H1 (cell line): ENCODE results near the gene SHISA7. TPM values are rescaled to one million over a fixed set of nuclear protein-coding genes. Genes with fewer than 3 reads are reported as not detected.

Experiments
- CTCF ChIA-PET: fragments of 300-600 bp; sonication (Branson Sonifier 250); formaldehyde crosslinking; loops from one replicate; lab custom pipeline; 2021; ENCODE audit not compliant: partially characterized antibody; lab: Charles Lee
- POLR2A ChIA-PET: fragments of 300-600 bp; sonication (Branson Sonifier 250); formaldehyde crosslinking; loops from one replicate; lab custom pipeline; 2021; ENCODE audit warnings: inconsistent platforms; ENCODE audit not compliant: partially characterized antibody; lab: Charles Lee
- DNase-seq, 2 experiments: peaks; one replicate each; pipeline versions ENCODE4 v3.0.0 to v3.0.0-alpha.2; 2010 to 2022; ENCODE audit warnings: low spot score in 2 of 2, low read depth in 1 of 2, mixed read lengths in 1 of 2
- FAIRE-seq: peaks from 2 replicates; lab custom pipeline; 2011; peaks lifted over from hg19 to GRCh38; lab: Jason Lieb, UNC
- H2AFZ ChIP-seq: 2 replicates; pipeline ENCODE4 v1.8.1; 2012; ENCODE audit warnings: low read length, inconsistent platforms
- H2AK5ac ChIP-seq: 2 replicates; pipeline ENCODE4 v1.6.1; 2013; ENCODE audit warnings: low read depth, low read length
- H2BK120ac ChIP-seq: replicated peaks from 2 replicates; pipeline ENCODE3; 2013; ENCODE audit warnings: low read depth, low read length, inconsistent platforms
- H2BK12ac ChIP-seq: 2 replicates; pipeline ENCODE4 v1.6.1; 2013; ENCODE audit warnings: low read depth, low read length
- H2BK15ac ChIP-seq: 2 replicates; pipeline ENCODE4 v1.6.1; 2013; ENCODE audit warnings: low read length
- H2BK20ac ChIP-seq: 2 replicates; pipeline ENCODE4 v1.6.1; 2013; ENCODE audit warnings: low read length
- H2BK5ac ChIP-seq: 2 replicates; pipeline ENCODE4 v1.6.1; 2013; ENCODE audit warnings: low read depth, low read length
- H3K14ac ChIP-seq: 2 replicates; pipeline ENCODE4 v1.6.1; 2013; ENCODE audit warnings: inconsistent platforms; ENCODE audit not compliant: insufficient read length
- H3K18ac ChIP-seq: 2 replicates; pipeline ENCODE4 v1.6.1; 2013; ENCODE audit warnings: low read length; ENCODE audit errors: extremely low read depth
- H3K23ac ChIP-seq: 2 replicates; pipeline ENCODE4 v1.6.1; 2013; ENCODE audit warnings: inconsistent platforms; ENCODE audit not compliant: insufficient read length
- H3K23me2 ChIP-seq: 2 replicates; pipeline ENCODE4 v1.6.1; 2013; ENCODE audit warnings: low read depth, low read length
- H3K27ac ChIP-seq: 2 replicates; pipeline ENCODE4 v1.6.1; 2011; ENCODE audit warnings: low read depth, low read length, inconsistent platforms
- H3K27me3 ChIP-seq, 4 experiments: replicated peaks in 1 of 4; 1 replicate in 1 of 4; 2 replicates in 3 of 4; pipeline versions ENCODE4 v1.6.1 to v1.8.1; 2011 to 2013; ENCODE audit warnings: low read length in 3 of 4, mild to moderate bottlenecking in 3 of 4, inconsistent platforms in 2 of 4, mixed read lengths in 2 of 4, moderate library complexity in 1 of 4; ENCODE audit not compliant: control insufficient read depth in 3 of 4, insufficient read depth in 3 of 4; ENCODE audit errors: extremely low read depth in 1 of 4
- H3K36me3 ChIP-seq, 4 experiments: 2 replicates each; pipeline versions ENCODE4 v1.6.1 to v1.8.1; 2011 to 2013; ENCODE audit warnings: mild to moderate bottlenecking in 4 of 4, low read length in 3 of 4, moderate library complexity in 2 of 4, control low read depth in 1 of 4, inconsistent platforms in 1 of 4; ENCODE audit not compliant: insufficient read depth in 4 of 4, control insufficient read depth in 2 of 4
- H3K4ac ChIP-seq: replicated peaks from 2 replicates; pipeline ENCODE3; 2013; ENCODE audit warnings: low read length, low read depth, mixed read lengths, inconsistent platforms; ENCODE audit not compliant: insufficient read length
- H3K4me1 ChIP-seq, 4 experiments: replicated peaks in 1 of 4; 1 replicate in 1 of 4; 2 replicates in 3 of 4; pipeline versions ENCODE4 v1.6.1 to v1.8.1; 2011 to 2013; ENCODE audit warnings: low read length in 3 of 4, inconsistent platforms in 2 of 4, mixed read lengths in 1 of 4; ENCODE audit not compliant: insufficient read depth in 4 of 4, control insufficient read depth in 3 of 4
- H3K4me2 ChIP-seq, 2 experiments: 2 replicates each; pipeline versions ENCODE4 v1.6.1 to v1.8.1; 2011 to 2013; ENCODE audit warnings: low read depth in 2 of 2, low read length in 2 of 2, control low read depth in 1 of 2, inconsistent platforms in 1 of 2, mild to moderate bottlenecking in 1 of 2; ENCODE audit not compliant: insufficient read depth in 1 of 2
- H3K4me3 ChIP-seq, 4 experiments: fragments of 200-600, 300-600 bp in 1 of 4; sonication (generic), shearing (Covaris generic), sonication (Bioruptor Twin) in 1 of 4; 2 replicates each; pipeline versions ENCODE4 v1.5.1 to v1.8.1; 2011 to 2016; ENCODE audit warnings: low read length in 4 of 4, low read depth in 3 of 4, control low read depth in 2 of 4, inconsistent platforms in 2 of 4, mild to moderate bottlenecking in 2 of 4, mixed read lengths in 1 of 4, moderate library complexity in 1 of 4; ENCODE audit not compliant: insufficient read depth in 2 of 4; ENCODE audit errors: extremely low read depth in 1 of 4
- H3K56ac ChIP-seq: replicated peaks from 2 replicates; pipeline ENCODE3; 2013; ENCODE audit warnings: low read depth, mild to moderate bottlenecking, mixed read lengths, low read length, inconsistent platforms; ENCODE audit not compliant: insufficient read length
- H3K79me1 ChIP-seq: 2 replicates; pipeline ENCODE4 v1.6.1; 2013; ENCODE audit warnings: low read depth, low read length, control low read depth
- H3K79me2 ChIP-seq, 2 experiments: 2 replicates each; pipeline versions ENCODE4 v1.6.1 to v1.8.1; 2012 to 2013; ENCODE audit warnings: low read length in 2 of 2, mild to moderate bottlenecking in 2 of 2, inconsistent platforms in 1 of 2; ENCODE audit not compliant: insufficient read depth in 2 of 2, control insufficient read depth in 1 of 2
- H3K9ac ChIP-seq, 4 experiments: replicated peaks in 1 of 4; 1 replicate in 1 of 4; 2 replicates in 3 of 4; pipeline versions ENCODE4 v1.6.1 to v1.8.1; 2011 to 2013; ENCODE audit warnings: low read depth in 3 of 4, low read length in 3 of 4, control low read depth in 2 of 4, mild to moderate bottlenecking in 2 of 4, moderate library complexity in 2 of 4, inconsistent platforms in 1 of 4; ENCODE audit errors: extremely low read depth in 1 of 4
- H3K9me3 ChIP-seq, 2 experiments: 2 replicates each; pipeline versions ENCODE4 v1.6.1 to v1.8.1; 2012 to 2013; ENCODE audit warnings: mild to moderate bottlenecking in 2 of 2, moderate library complexity in 2 of 2, control low read depth in 1 of 2, inconsistent platforms in 1 of 2, low read depth in 1 of 2, low read length in 1 of 2, mixed read lengths in 1 of 2; ENCODE audit not compliant: insufficient read depth in 2 of 2
- H4K20me1 ChIP-seq, 2 experiments: replicated peaks in 1 of 2; 2 replicates each; pipeline versions ENCODE3 to v1.8.1; 2011 to 2013; ENCODE audit warnings: inconsistent platforms in 2 of 2, low read length in 2 of 2, mild to moderate bottlenecking in 1 of 2; ENCODE audit not compliant: insufficient read depth in 2 of 2, control insufficient read depth in 1 of 2
- H4K5ac ChIP-seq: 2 replicates; pipeline ENCODE4 v1.6.1; 2013; ENCODE audit warnings: low read length, low read depth, mixed read lengths, inconsistent platforms; ENCODE audit not compliant: insufficient read length
- H4K8ac ChIP-seq: 2 replicates; pipeline ENCODE4 v1.8.0; 2013; ENCODE audit warnings: mild to moderate bottlenecking, moderate library complexity, low read length, inconsistent platforms; ENCODE audit not compliant: insufficient read depth; ENCODE audit errors: extremely low read depth
- H4K91ac ChIP-seq: replicated peaks from 2 replicates; pipeline ENCODE3; 2013; ENCODE audit warnings: low read length, mixed read lengths, inconsistent platforms; ENCODE audit not compliant: insufficient read length
- ASH2L ChIP-seq: fragments of 200-600, 300-600 bp; sonication (generic); IDR thresholded peaks from one replicate; pipeline ENCODE4 v1.7.1; 2017; ENCODE audit warnings: low read length
- ATF2 ChIP-seq: IDR thresholded peaks from 2 replicates; pipeline ENCODE4 v1.6.1; 2012; ENCODE audit warnings: low read length, inconsistent platforms
- BCL11A ChIP-seq, 2 experiments: IDR thresholded peaks; one replicate each; pipeline ENCODE4 v1.6.1; 2011; ENCODE audit warnings: low read depth in 2 of 2, low read length in 2 of 2, mild to moderate bottlenecking in 2 of 2
- CHD1 ChIP-seq: IDR thresholded peaks from 2 replicates; pipeline ENCODE4 v1.6.1; 2012; ENCODE audit warnings: low read depth, low read length, improper control_type of control experiment
- KDM1A ChIP-seq: fragments of 200-600, 300-600 bp; sonication (generic); IDR thresholded peaks from 2 replicates; pipeline ENCODE4 v1.7.1; 2016; ENCODE audit warnings: mild to moderate bottlenecking, low read length, borderline replicate concordance
- PHF8 ChIP-seq: fragments of 200-600 bp; sonication (generic); conservative IDR thresholded peaks from 2 replicates; pipeline ENCODE4 v1.7.1; 2012; ENCODE audit warnings: low read depth, mild to moderate bottlenecking, inconsistent platforms, low read length, moderate library complexity
- POLR2A ChIP-seq, 2 experiments: IDR thresholded peaks; 1 replicate in 1 of 2; 2 replicates in 1 of 2; pipeline ENCODE4 v1.6.1; 2011; ENCODE audit warnings: low read depth in 2 of 2, low read length in 2 of 2, mild to moderate bottlenecking in 2 of 2; ENCODE audit errors: control extremely low read depth in 1 of 2
- RFX5 ChIP-seq: IDR thresholded peaks from 2 replicates; pipeline ENCODE4 v1.6.1; 2011; ENCODE audit warnings: low read depth, low read length, improper control_type of control experiment, borderline replicate concordance
- SUZ12 ChIP-seq: fragments of 200-600 bp; sonication (generic); IDR thresholded peaks from 2 replicates; pipeline ENCODE4 v1.6.1; 2012; ENCODE audit warnings: mild to moderate bottlenecking, inconsistent platforms, low read length, moderate library complexity, mixed read lengths
- TAF7 ChIP-seq: optimal IDR thresholded peaks from 2 replicates; pipeline ENCODE3; 2011; ENCODE audit warnings: low read depth, mild to moderate bottlenecking, inconsistent platforms, low read length, moderate library complexity, borderline replicate concordance
- WGBS, 2 experiments: shearing (Covaris generic) in 1 of 2; methylation state at CpG; one replicate each; pipeline versions ENCODE4 v1.1.6 to v1.1.7; 2013 to 2015; ENCODE audit warnings: low lambda C conversion rate in 2 of 2, mixed read lengths in 2 of 2, inconsistent platforms in 1 of 2, low coverage in 1 of 2, missing lambda C conversion rate in 1 of 2; ENCODE audit not compliant: insufficient replicate concordance in 2 of 2, insufficient coverage in 1 of 2, insufficient read length in 1 of 2; ENCODE audit errors: extremely low coverage in 1 of 2, missing lambda C conversion rate in 1 of 2; 5-methylcytosine and 5-hydroxymethylcytosine counted together
- polyA plus RNA-seq, 7 experiments: library from polyadenylated mRNA; depleted of rRNA in 3 of 7; stranded (reverse) in 5 of 7; unstranded in 2 of 7; fragments of >200 nt in 5 of 7; fragments of 200-250 nt in 2 of 7; gene quantifications; 1 replicate in 5 of 7; 2 replicates in 1 of 7; 4 replicates in 1 of 7; pipeline versions ENCODE4 v1.2.1 to v1.2.3, GENCODE V29; 2011 to 2013; ENCODE audit warnings: missing spikeins in 2 of 7, mixed read lengths in 2 of 7
- total RNA-seq: library from RNA; stranded (reverse); fragmentation: NEBNext Ultra II Directional; extraction: Animal tissue kit (Norgen Biotek cat#: 25700); gene quantifications from 2 replicates; pipeline ENCODE4 v1.2.1, GENCODE V29; 2021

SHISA7 gene
- total and polyA plus RNA-seq, 2 of the 8 experiments (the other 6 are each of a cell fraction or from before 2014, with no cell fraction given) = 0.76 to 1.0 TPM

- Histone ChIP-seq H3K23me2 (peaks cover 1% of the 10 kb centered on the region; the same call in 1 of the 2 replicates), H3K4me3 (no peak overlapping the region), H3K27me3 (no peaks in the 10 kb centered on the region; a peak in 1 of 7 replicates), H3K23ac (no peak overlapping the region), H3K9ac (no peak overlapping the region), H3K27ac (no peak overlapping the region), H2BK120ac (no peak overlapping the region), H3K14ac (no peak overlapping the region), H2BK5ac (no peak overlapping the region), H3K79me2 (no peaks in the 10 kb centered on the region), H3K4ac (no peak overlapping the region), H3K4me2 (no peak overlapping the region), H3K36me3 (no peaks in the 10 kb centered on the region), H3K4me1 (peaks cover 3 to 23% (median 11%) of the 10 kb centered on the region in 4 experiments), H2AFZ (peak overlapping the region; percentile 38), H3K9me3 (no peaks in the 10 kb centered on the region), H4K20me1 (no peaks in the 10 kb centered on the region), H4K8ac (peak overlapping the region; percentile 54; the same call in 1 of the 2 replicates), H2BK12ac (peak overlapping the region; percentile 68; the same call in 1 of the 2 replicates), H3K18ac (no peak overlapping the region), H3K56ac (no peak overlapping the region), H3K79me1 (no peaks in the 10 kb centered on the region), H2BK20ac (peak overlapping the region; percentile 95), H2BK15ac (peak overlapping the region; percentile 99), H4K91ac (peak overlapping the region; percentile 85), H4K5ac (peak overlapping the region; percentile 25), H2AK5ac (no peak overlapping the region)
- CTCF ChIA-PET = interaction anchor here (0.6 to 3.6 kb wide), 39 partner anchors 8 to 583 kb away, joined by 3 to 31 read pairs (median 4); partner anchors contain the start of genes FIZ1, NAT14, ZNF579 and ZNF628
- FAIRE-seq = no peak
- peak in 1 of 2 experiments; percentile 94 for DNase-seq
- POLR2A ChIA-PET = interaction anchor here (0.6 to 2.6 kb wide), 13 partner anchors 9 to 157 kb away, joined by 3 to 9 read pairs (median 4); partner anchors contain the start of genes FIZ1, NAT14, ZNF524 and ZNF628
- WGBS, 2 experiments = 46% methylated on average over 29 of the region's 29 CpGs; no CpG with 5 or more reads in 1 of the 2 experiments
- TF ChIP-seq POLR2A (IDR thresholded peaks at IDR 0.05; ENCODE audit: control extremely low read depth in 1 of 2, low read depth in 2 of 2, low read length in 2 of 2) = no peak
- no peak for TF ChIP-seq TAF7
- no peak for TF ChIP-seq PHF8
- TF ChIP-seq BCL11A (IDR thresholded peaks at IDR 0.05; ENCODE audit: low read depth in 2 of 2, low read length in 2 of 2) = no peak
- TF ChIP-seq RFX5 = no peak; the same call in 1 of the 2 replicates
- TF ChIP-seq ASH2L = no peak
- TF ChIP-seq SUZ12 = no peak
- TF ChIP-seq KDM1A = peak; percentile 39; the same call in 1 of the 2 replicates
- TF ChIP-seq CHD1 = no peak
- TF ChIP-seq ATF2 = no peak
Observed at GRCh38 chr19:55467236-55468053, 24.3 kb upstream of the SHISA7 start.
